ENCODE results near the gene NSG2.
"Not testable (repeated sequence)": the region's sequence is repeated elsewhere in the genome, so short reads cannot be mapped to it uniquely, and the experiment has no call there.

NSG2 gene

DNA sequence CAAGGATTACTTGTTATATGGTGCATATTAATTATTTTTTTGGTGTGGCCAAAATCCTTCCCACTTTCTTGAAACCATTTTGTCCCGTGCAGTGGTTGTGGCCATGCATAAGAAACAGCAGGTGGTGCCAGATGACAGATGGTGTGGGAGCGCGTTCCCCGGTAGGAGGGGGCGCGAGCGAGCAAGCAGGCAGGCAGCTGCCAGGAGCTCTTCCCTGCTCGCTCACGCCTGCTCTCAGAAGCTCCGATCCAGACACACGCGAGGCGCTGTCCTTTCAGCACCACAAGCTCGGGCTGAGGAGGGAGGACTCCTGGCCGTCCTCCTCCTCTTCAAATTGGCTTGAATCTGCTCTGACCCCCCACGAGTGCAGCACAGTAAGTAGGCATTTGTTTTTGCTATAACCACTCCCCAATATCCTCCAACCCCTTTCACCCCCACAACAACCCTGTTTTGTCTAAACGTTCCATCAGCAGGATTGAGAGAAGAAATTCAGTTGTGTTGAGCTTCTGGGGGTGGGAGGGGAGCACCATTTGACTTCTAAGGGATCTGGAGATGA, at the start of gene NSG2:
NSG2 (plus strand) TSS at position 237 of the 556 bp plus-strand sequence. CDS start 1,050 bp downstream, outside the sequence.
- no peak for DNase-seq (ENCODE audit: low read depth)

- no peak for DNase-seq (ENCODE audit: low read depth)
Observed at GRCh38 chr5:173997331-173997730, 48.2 kb upstream of the NSG2 start.

DNA sequence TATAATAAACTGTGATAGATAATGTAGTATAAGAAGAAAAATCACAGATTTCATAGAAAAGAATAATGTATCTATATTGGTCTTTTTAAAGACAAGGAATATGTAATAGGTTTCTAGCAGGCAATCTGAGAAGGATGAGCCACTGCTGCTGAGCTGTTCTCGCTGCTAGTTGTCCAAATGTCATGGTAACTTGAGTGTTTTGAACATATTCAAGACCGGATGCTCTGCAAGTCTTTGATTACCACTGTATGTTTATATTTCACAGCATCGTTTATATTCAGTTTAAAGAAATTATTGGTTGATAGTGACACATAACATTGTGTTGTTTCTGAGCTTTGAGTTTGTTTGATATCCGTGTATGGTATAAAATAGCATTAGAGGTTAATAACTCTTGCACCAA, 47.0 kb upstream of the NSG2 start:
- DNase-seq (ENCODE audit: low read depth): no peak

- no peak for DNase-seq (ENCODE audit: low read depth)
Observed at GRCh38 chr5:174000076-174000475, 45.4 kb upstream of the NSG2 start.

GRCh38 chr5:174003795-174004194, 41.7 kb upstream of the NSG2 start:
- no peak for DNase-seq (ENCODE audit: low read depth)

- DNase-seq (ENCODE audit: low read depth): no peak
Observed at GRCh38 chr5:174008922-174009321, 36.6 kb upstream of the NSG2 start.

GRCh38 chr5:174010365-174010764, 35.1 kb upstream of the NSG2 start:
- DNase-seq (ENCODE audit: low read depth): no peak

GRCh38 chr5:174011441-174011840, 34.1 kb upstream of the NSG2 start:
- no peak for DNase-seq (ENCODE audit: low read depth)

DNA sequence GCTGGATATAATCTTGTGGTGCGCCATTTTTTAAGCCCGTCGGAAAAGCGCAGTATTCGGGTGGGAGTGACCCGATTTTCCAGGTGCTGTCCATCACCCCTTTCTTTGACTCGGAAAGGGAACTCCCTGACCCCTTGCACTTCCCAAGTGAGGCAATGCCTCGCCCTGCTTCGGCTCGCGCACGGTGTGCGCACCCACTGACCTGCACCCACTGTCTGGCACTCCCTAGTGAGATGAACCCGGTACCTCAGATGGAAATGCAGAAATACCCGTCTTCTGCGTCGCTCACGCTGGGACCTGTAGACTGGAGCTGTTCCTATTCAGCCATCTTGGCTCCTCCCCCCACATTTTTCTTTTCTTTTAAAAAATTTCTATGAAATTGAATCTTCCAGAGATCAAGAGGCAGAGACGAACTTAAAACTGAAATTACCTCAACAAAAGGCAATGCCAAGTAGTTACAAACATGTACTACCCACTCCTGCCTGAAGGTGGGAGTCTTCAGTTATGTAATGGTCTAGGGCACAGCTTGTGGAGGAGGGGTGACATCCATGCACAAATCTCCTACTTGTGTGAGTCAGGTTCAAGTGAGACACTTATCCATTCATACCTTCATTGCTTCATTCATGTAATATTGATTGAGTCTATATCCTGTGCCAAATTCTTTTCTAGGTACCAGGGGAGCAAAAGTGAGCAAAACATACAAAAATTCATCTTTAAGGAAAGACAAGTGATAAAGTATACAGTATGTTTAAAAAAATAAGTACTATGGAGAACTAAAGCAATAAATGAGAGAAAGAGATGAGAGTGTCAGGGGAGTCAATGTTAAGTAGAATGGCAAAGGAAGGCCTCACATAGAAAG, 25.2 kb upstream of the NSG2 start:
- DNase-seq (ENCODE audit: low read depth): not testable (repeated sequence)

DNA sequence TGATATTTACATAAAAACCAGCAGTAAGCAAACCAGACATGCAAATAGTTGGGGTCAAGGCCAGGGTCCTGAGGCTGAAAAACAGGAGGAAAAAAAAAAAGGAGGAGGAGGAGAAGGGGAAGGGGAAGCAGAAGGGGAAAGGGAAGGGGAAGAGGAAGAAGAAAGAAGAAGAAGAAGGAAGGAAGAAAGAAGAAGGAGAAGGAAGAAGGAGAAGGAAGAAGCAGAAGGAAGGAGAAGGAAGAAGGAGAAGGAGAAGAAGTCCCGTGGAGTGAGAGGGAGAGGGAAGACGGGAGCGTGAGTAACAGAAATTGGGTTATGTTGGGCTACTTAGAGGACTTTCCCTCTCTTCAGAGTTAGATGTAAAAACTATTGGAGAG, 24.6 kb upstream of the NSG2 start:
- DNase-seq (ENCODE audit: low read depth): no peak

GRCh38 chr5:174022384-174023095, 23.0 kb upstream of the NSG2 start:
- DNase-seq (ENCODE audit: low read depth): no peak

GRCh38 chr5:174030286-174030685, 15.2 kb upstream of the NSG2 start:
- DNase-seq (ENCODE audit: low read depth): no peak

- no peak for DNase-seq (ENCODE audit: low read depth)
Observed at GRCh38 chr5:174044466-174045254, 846 bp upstream of the NSG2 start.

DNA sequence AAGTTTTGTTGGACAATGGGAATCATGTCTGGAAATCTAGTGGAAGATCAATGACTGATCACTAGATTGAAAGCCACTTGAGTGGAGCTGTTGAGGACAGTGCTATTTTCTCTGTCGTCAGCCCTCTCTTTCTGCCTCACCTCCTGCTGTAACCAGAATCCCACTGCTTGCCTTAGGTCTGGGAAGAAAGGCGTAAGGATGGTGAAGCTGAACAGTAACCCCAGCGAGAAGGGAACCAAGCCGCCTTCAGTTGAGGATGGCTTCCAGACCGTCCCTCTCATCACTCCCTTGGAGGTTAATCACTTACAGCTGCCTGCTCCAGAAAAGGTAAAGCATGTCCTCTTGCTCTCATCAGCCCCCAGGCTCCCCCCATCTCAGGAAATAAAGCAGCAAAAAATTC, 1.1 kb downstream of the NSG2 start:
- no peak for DNase-seq (ENCODE audit: low read depth)

DNA sequence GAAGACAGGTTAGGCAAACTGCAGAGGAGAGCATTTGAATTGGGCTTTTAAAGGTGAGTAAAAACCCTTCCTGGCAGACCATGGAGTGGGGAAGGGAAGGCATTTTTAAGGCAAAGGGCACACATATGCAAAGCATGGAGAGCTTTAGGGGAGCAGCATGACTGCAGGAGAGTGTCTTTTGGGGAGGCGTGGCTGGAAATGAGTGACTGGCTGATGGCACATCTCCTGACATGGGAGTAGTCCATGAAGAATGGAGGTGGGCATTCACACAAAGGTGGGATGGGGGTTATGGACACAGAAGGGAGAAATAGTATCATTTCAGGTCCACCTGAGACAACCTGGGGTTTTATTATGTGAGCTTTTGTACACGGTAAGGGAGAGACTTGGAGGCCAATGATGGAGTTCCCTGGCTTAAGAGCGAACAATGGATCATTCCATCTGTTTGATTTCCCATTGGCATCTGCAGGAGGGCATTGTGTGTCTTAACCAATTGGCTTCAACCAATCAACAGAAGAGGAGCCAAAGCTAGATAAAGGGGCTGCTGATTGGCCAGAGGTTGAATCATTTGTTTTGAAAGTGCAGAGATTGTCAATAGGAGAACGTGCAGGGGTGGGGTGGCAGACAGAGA, 2.1 kb downstream of the NSG2 start:
- no peak for DNase-seq (ENCODE audit: low read depth)

- DNase-seq (ENCODE audit: low read depth): no peak
Observed at GRCh38 chr5:174052636-174053035, 7.1 kb downstream of the NSG2 start.

- no peak for DNase-seq (ENCODE audit: low read depth)
Observed at GRCh38 chr5:174053905-174054304, 8.4 kb downstream of the NSG2 start.

DNA sequence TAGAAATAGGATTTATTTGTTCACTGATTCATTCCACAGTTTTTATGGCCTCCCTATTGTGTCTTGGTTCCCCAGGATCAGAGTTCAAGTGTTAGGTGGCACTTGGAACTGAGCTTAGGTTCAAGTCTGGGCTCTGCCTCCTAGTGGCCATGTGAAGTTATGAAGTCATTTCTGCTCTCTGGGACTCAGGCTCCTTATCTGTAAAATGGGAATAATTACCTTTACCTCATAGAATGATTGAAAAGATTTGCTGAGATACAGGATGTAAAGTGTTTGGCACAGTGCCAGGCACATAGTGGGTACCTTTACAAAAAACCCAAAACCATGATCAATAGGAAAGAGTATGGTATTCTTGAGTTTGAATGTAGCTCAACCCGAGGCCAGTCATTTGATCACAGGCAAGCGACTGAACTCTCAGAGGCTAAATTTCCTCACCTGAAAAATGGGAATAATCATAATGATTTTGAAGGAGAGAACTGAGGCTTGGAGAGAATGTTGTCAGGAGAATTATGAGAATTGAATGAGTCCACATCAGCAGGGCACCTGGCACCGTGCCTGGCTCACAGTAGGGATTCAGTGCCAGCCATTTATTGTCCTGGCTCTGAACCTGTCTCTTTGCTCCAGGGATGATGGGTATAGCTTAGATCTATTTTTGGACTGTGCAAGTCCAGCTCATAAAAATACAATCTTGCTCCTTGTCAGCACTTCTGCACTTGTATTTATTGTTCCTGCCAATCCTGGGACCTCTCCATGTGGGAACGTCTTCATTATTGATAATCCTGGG, 10.8 kb downstream of the NSG2 start:
- DNase-seq (ENCODE audit: low read depth): no peak

- no peak for DNase-seq (ENCODE audit: low read depth)
Observed at GRCh38 chr5:174057206-174057605, 11.7 kb downstream of the NSG2 start.

GRCh38 chr5:174058433-174059122, 13.1 kb downstream of the NSG2 start:
- DNase-seq (ENCODE audit: low read depth): no peak

All from HS-5 (cell line).